GM18867 (cell line): ENCODE data around the gene ICAM2.
"Not testable (repeated sequence)": the region's sequence is repeated elsewhere in the genome, so short reads cannot be mapped to it uniquely, and the experiment has no call there.

Experiments
- ATAC-seq: cut with Tn5 transposase; IDR thresholded peaks from one replicate; pipeline ENCODE4 v1.9.1; 2021; ENCODE audit warnings: mild to moderate bottlenecking, moderate library complexity; ENCODE audit not compliant: unreplicated experiment

The ICAM2 gene

GRCh38 chr17:64045176-64045575, 24.7 kb upstream of the ICAM2 start:
- ATAC-seq: no peak

- ATAC-seq: no peak
Measured at GRCh38 chr17:64042700-64043485, 22.5 kb upstream of the ICAM2 start.

- ATAC-seq: no peak
Measured at GRCh38 chr17:64041912-64042311, 21.5 kb upstream of the ICAM2 start.

- no peak for ATAC-seq
Measured at GRCh38 chr17:64040206-64040605, 19.8 kb upstream of the ICAM2 start.

- no peak for ATAC-seq
Measured at GRCh38 chr17:64039106-64039400, 18.6 kb upstream of the ICAM2 start.

GRCh38 chr17:64038331-64039105, 18.1 kb upstream of the ICAM2 start:
- ATAC-seq: no peak

GRCh38 chr17:64037802-64038201, 17.4 kb upstream of the ICAM2 start:
- ATAC-seq: no peak

GRCh38 chr17:64037180-64037579, 16.7 kb upstream of the ICAM2 start:
- ATAC-seq: no peak

- no peak for ATAC-seq
Measured at GRCh38 chr17:64036198-64036922, 15.9 kb upstream of the ICAM2 start.

GRCh38 chr17:64032081-64032480, 11.6 kb upstream of the ICAM2 start:
- no peak for ATAC-seq

- ATAC-seq: no peak
Measured at GRCh38 chr17:64028874-64029464, 8.5 kb upstream of the ICAM2 start.

GRCh38 chr17:64025732-64026294, 5.4 kb upstream of the ICAM2 start:
- ATAC-seq: peak; percentile 68

- peak; percentile 4 for ATAC-seq
Measured at GRCh38 chr17:64024781-64025731, 4.6 kb upstream of the ICAM2 start.

GRCh38 chr17:64024215-64024654, 3.8 kb upstream of the ICAM2 start:
- ATAC-seq: no peak

- no peak for ATAC-seq
Measured at GRCh38 chr17:64022611-64023063, 2.2 kb upstream of the ICAM2 start.

GRCh38 chr17:64019551-64019961, 877 bp downstream of the ICAM2 start:
- ATAC-seq: not testable (repeated sequence)

GRCh38 chr17:64017381-64017980, 3.0 kb downstream of the ICAM2 start:
- no peak for ATAC-seq

- no peak for ATAC-seq
Measured at GRCh38 chr17:64016974-64017373, 3.5 kb downstream of the ICAM2 start.

- ATAC-seq: no peak
Measured at GRCh38 chr17:64016231-64016784, 4.1 kb downstream of the ICAM2 start.
